Neural cell (in vitro differentiated cells): ENCODE results near the gene NRXN2.

Experiments
- CTCF ChIP-seq: fragments of 450-650 bp; IDR thresholded peaks from 2 replicates; pipeline ENCODE4 v1.5.1; 2014; ENCODE audit warnings: antibody characterized with exemption, mild to moderate bottlenecking, moderate library complexity; ENCODE audit not compliant: poor library complexity, severe bottlenecking
- EP300 ChIP-seq: fragments of 450-650 bp; conservative IDR thresholded peaks from 2 replicates; pipeline ENCODE4 v1.6.1; 2014; ENCODE audit warnings: antibody characterized with exemption, mild to moderate bottlenecking, moderate library complexity; ENCODE audit not compliant: poor library complexity, severe bottlenecking
- EZH2 ChIP-seq: fragments of 200-600, 300-800 bp; shearing (Covaris generic), sonication (generic); IDR thresholded peaks from 2 replicates; pipeline ENCODE4 v1.6.1; 2014; ENCODE audit warnings: antibody characterized with exemption, low read length, borderline replicate concordance, mild to moderate bottlenecking; ENCODE audit not compliant: insufficient read depth, poor library complexity, severe bottlenecking
- MXI1 ChIP-seq: fragments of 450-650 bp; conservative IDR thresholded peaks from 2 replicates; pipeline ENCODE4 v1.6.1; 2014; ENCODE audit warnings: antibody characterized with exemption, mild to moderate bottlenecking; ENCODE audit not compliant: poor library complexity, severe bottlenecking
- RAD21 ChIP-seq: fragments of 450-650 bp; conservative IDR thresholded peaks from 2 replicates; pipeline ENCODE4 v1.6.1; 2014; ENCODE audit warnings: antibody characterized with exemption, mild to moderate bottlenecking, moderate library complexity
- REST ChIP-seq: IDR thresholded peaks from 2 replicates; pipeline ENCODE4 v1.6.1; 2012; ENCODE audit warnings: borderline replicate concordance
- SMC3 ChIP-seq: fragments of 450-650 bp; conservative IDR thresholded peaks from 2 replicates; pipeline ENCODE4 v1.6.1; 2014; ENCODE audit warnings: antibody characterized with exemption, mild to moderate bottlenecking, moderate library complexity; ENCODE audit not compliant: poor library complexity
- TAF1 ChIP-seq: IDR thresholded peaks from 2 replicates; pipeline ENCODE4 v1.6.1; 2012; ENCODE audit warnings: low read depth

GRCh38 chr11:64619196-64619595 is 103.8 kb downstream of the NRXN2 start:
- TF ChIP-seq CTCF (no peak), SMC3 (no peak), EZH2 (no peak), MXI1 (no peak), TAF1 (no peak), REST (no peak), RAD21 (no peak), EP300 (no peak)
